ENCODE results near the gene PIGQ.

Gene PIGQ

GRCh38 chr16:569445-570254 lies at the start of gene PIGQ:
PIGQ (plus strand) TSS chr16:569968; CDS start chr16:574075, 4,107 bp downstream.
- peak in 1 of 2 donors; percentile 23 for DNase-seq (ENCODE audit: low read depth in 2 of 2)

- no peak for DNase-seq (ENCODE audit: low read depth in 2 of 2)
Observed at GRCh38 chr16:520847-521246, 48.9 kb upstream of the PIGQ start.

GRCh38 chr16:521381-522210 lies 48.2 kb upstream of the PIGQ start:
- DNase-seq (ENCODE audit: low read depth in 2 of 2), result no peak

GRCh38 chr16:522320-523096 lies 47.3 kb upstream of the PIGQ start:
- no peak for DNase-seq (ENCODE audit: low read depth in 2 of 2)

GRCh38 chr16:523097-523741 lies 46.5 kb upstream of the PIGQ start:
- DNase-seq (ENCODE audit: low read depth in 2 of 2), result no peak

GRCh38 chr16:524274-525040 lies 45.3 kb upstream of the PIGQ start:
- DNase-seq (ENCODE audit: low read depth in 2 of 2), result no peak

- DNase-seq (ENCODE audit: low read depth in 2 of 2), result no peak
Observed at GRCh38 chr16:525123-525519, 44.6 kb upstream of the PIGQ start.

- DNase-seq (ENCODE audit: low read depth in 2 of 2), result peak; percentile 43 to 65
Observed at GRCh38 chr16:525520-526180, 44.1 kb upstream of the PIGQ start.

- DNase-seq (ENCODE audit: low read depth in 2 of 2), result no peak
Observed at GRCh38 chr16:526181-527014, 43.4 kb upstream of the PIGQ start.

GRCh38 chr16:527015-527903 lies 42.5 kb upstream of the PIGQ start, which contains the start of gene CAPN15:
CAPN15 (plus strand) TSS chr16:527712; CDS start chr16:546839, 19,127 bp downstream.
- peak; percentile 67 to 69 for DNase-seq (ENCODE audit: low read depth in 2 of 2)

GRCh38 chr16:528111-529011 lies 41.4 kb upstream of the PIGQ start:
- DNase-seq (ENCODE audit: low read depth in 2 of 2), result peak in 1 of 2 donors; percentile 15

- DNase-seq (ENCODE audit: low read depth in 2 of 2), result no peak
Observed at GRCh38 chr16:529012-529575, 40.7 kb upstream of the PIGQ start.

GRCh38 chr16:530111-530817 lies 39.5 kb upstream of the PIGQ start:
- no peak for DNase-seq (ENCODE audit: low read depth in 2 of 2)

GRCh38 chr16:531494-532125 lies 38.2 kb upstream of the PIGQ start:
- DNase-seq (ENCODE audit: low read depth in 2 of 2), result no peak

GRCh38 chr16:533391-534123 lies 36.2 kb upstream of the PIGQ start:
- no peak for DNase-seq (ENCODE audit: low read depth in 2 of 2)

Measured in activated CD8-positive, alpha-beta memory T cell treated with anti-CD3 and anti-CD28 coated beads for 4 hours (primary cell).